K562 (cell line): ENCODE measurements around the gene TRMT44. TPM values are rescaled to one million over a fixed set of nuclear protein-coding genes. Genes with fewer than 3 reads are reported as not detected.

Experiments
- ATAC-seq: fragments of 200-7000 bp; cut with Tn5 transposase; 3 replicates; pipeline ENCODE4 v1.9.1; 2020; ENCODE audit warnings: moderate library complexity
- BruUV-seq: library from RNA; stranded (reverse); fragments of 400-500 nt; replicated peaks from 2 replicates; lab custom pipeline; 2021; lab: Mats Ljungman, UMichigan
- CTCF ChIA-PET: fragments of 300-600 bp; formaldehyde crosslinking; extraction: SDS; loops from one replicate; lab custom pipeline; 2021; ENCODE audit warnings: low intra/inter-chr PET ratio; lab: Yijun Ruan, JAX
- POLR2A ChIA-PET: fragments of 300-600, 350-650 bp; sonication (Branson Sonifier 250); formaldehyde crosslinking; extraction: SDS; loops from one replicate; lab custom pipeline; 2021; ENCODE audit warnings: antibody characterized with exemption, inconsistent platforms; lab: Yijun Ruan, JAX
- DNase-seq, 4 experiments: peaks; one replicate each; pipeline versions ENCODE4 v3.0.0 to v3.0.0-alpha.2; 2011 to 2018; ENCODE audit warnings: low spot score in 3 of 4, mixed read lengths in 3 of 4; ENCODE audit errors: extremely low read depth in 1 of 4
- FAIRE-seq: peaks from 2 replicates; lab custom pipeline; 2011; peaks lifted over from hg19 to GRCh38; lab: Jason Lieb, UNC
- H2AFZ ChIP-seq: 2 replicates; pipeline ENCODE4 v1.6.0; 2011; ENCODE audit warnings: low read depth, low read length, control low read depth, inconsistent platforms
- H3K27ac ChIP-seq: fragments of 200-600 bp; 3 replicates; pipeline ENCODE4 v1.8.0; 2011; ENCODE audit warnings: low read depth, mild to moderate bottlenecking, control low read depth, inconsistent platforms, low read length, moderate library complexity, mixed read lengths; ENCODE audit errors: extremely low read depth
- H3K27me3 ChIP-seq, 2 experiments: fragments of 300-600 bp in 1 of 2; 2 replicates in 1 of 2; 3 replicates in 1 of 2; pipeline versions ENCODE4 v1.6.0 to v1.8.0; 2011; ENCODE audit warnings: inconsistent platforms in 2 of 2, low read length in 2 of 2, mild to moderate bottlenecking in 1 of 2, mixed read lengths in 1 of 2, moderate library complexity in 1 of 2; ENCODE audit not compliant: control insufficient read depth in 2 of 2, insufficient read depth in 2 of 2
- H3K36me3 ChIP-seq: fragments of 300-600 bp; 3 replicates; pipeline ENCODE4 v1.8.0; 2011; ENCODE audit warnings: mild to moderate bottlenecking, low read length, inconsistent platforms; ENCODE audit not compliant: control insufficient read depth, insufficient read depth
- H3K4me1 ChIP-seq, 2 experiments: fragments of 200-600 bp in 1 of 2; replicated peaks in 1 of 2; 2 replicates in 1 of 2; 3 replicates in 1 of 2; pipeline versions ENCODE4 v1.5.1 to v1.8.0; 2011; ENCODE audit warnings: inconsistent platforms in 2 of 2, low read length in 2 of 2, mild to moderate bottlenecking in 1 of 2, mixed read lengths in 1 of 2, moderate library complexity in 1 of 2; ENCODE audit not compliant: control insufficient read depth in 2 of 2, insufficient read depth in 2 of 2
- H3K4me2 ChIP-seq: 2 replicates; pipeline ENCODE4 v1.6.1; 2011; ENCODE audit warnings: low read length, control low read depth, inconsistent platforms, mixed read lengths; ENCODE audit not compliant: insufficient read depth
- H3K4me3 ChIP-seq: fragments of 200-600 bp; sonication (generic), shearing (Covaris generic); 2 replicates; pipeline ENCODE4 v1.5.1; 2016; ENCODE audit warnings: control low read depth, inconsistent platforms
- H3K79me2 ChIP-seq: fragments of 200-600 bp; 3 replicates; pipeline ENCODE4 v1.8.0; 2011; ENCODE audit warnings: low read length, inconsistent platforms; ENCODE audit not compliant: control insufficient read depth, insufficient read depth
- H3K9ac ChIP-seq, 2 experiments: 2 replicates each; pipeline versions ENCODE4 v1.6.0 to v1.6.1; 2011; ENCODE audit warnings: low read depth in 2 of 2, low read length in 2 of 2, control low read depth in 1 of 2, inconsistent platforms in 1 of 2, mild to moderate bottlenecking in 1 of 2, mixed read lengths in 1 of 2; ENCODE audit not compliant: insufficient read depth in 1 of 2
- H3K9me1 ChIP-seq: one replicate; pipeline ENCODE4 v1.6.0; 2011; ENCODE audit warnings: inconsistent platforms, mild to moderate bottlenecking, low read length, moderate library complexity; ENCODE audit not compliant: control insufficient read depth, insufficient read depth
- H3K9me3 ChIP-seq: replicated peaks from 2 replicates; pipeline ENCODE4 v1.5.1; 2011; ENCODE audit warnings: low read depth, low read length, inconsistent platforms; ENCODE audit not compliant: control insufficient read depth, insufficient read depth
- H4K20me1 ChIP-seq: replicated peaks from 2 replicates; pipeline ENCODE4 v1.6.1; 2011; ENCODE audit warnings: low read length, inconsistent platforms, mixed read lengths; ENCODE audit not compliant: control insufficient read depth, insufficient read depth
- AFF4 ChIP-seq: sonication (generic); formaldehyde crosslinking; IDR thresholded peaks from 2 replicates; pipeline ENCODE4 v1.8.0; 2023; ENCODE audit warnings: mild to moderate bottlenecking, missing genetic modification reagents
- BCOR ChIP-seq: fragments of 450-650 bp; IDR thresholded peaks from 2 replicates; pipeline ENCODE4 v1.6.1; 2016
- GATAD2A ChIP-seq: fragments of 450-650 bp; IDR thresholded peaks from 2 replicates; pipeline ENCODE4 v1.6.1; 2017
- HNRNPLL ChIP-seq: fragments of 200-400 bp; formaldehyde crosslinking; IDR thresholded peaks from 2 replicates; pipeline ENCODE4 v1.6.1; 2017; ENCODE audit warnings: low read length, low read depth, mild to moderate bottlenecking; ENCODE audit not compliant: poor library complexity, severe bottlenecking
- ID3 ChIP-seq, 2 experiments: fragments of 250-450 bp in 1 of 2; fragments of 450-650 bp in 1 of 2; sonication (Bioruptor Pico) in 1 of 2; IDR thresholded peaks; 2 replicates each; pipeline versions ENCODE4 v1.6.1 to v1.8.0; 2016 to 2021; ENCODE audit warnings: mild to moderate bottlenecking in 2 of 2, moderate library complexity in 2 of 2, missing compliant biosample characterization in 1 of 2, missing genetic modification characterization in 1 of 2
- LEF1 ChIP-seq: fragments of 450-650 bp; IDR thresholded peaks from 2 replicates; pipeline ENCODE4 v1.6.1; 2016; ENCODE audit warnings: mild to moderate bottlenecking
- MECOM ChIP-seq: fragments of 250-450 bp; sonication (Bioruptor Pico); IDR thresholded peaks from 2 replicates; pipeline ENCODE4 v1.8.0; 2022; ENCODE audit warnings: inconsistent platforms
- MITF ChIP-seq: IDR thresholded peaks from 2 replicates; pipeline ENCODE4 v1.6.1; 2014; ENCODE audit warnings: antibody characterized with exemption
- MTA2 ChIP-seq: fragments of 450-650 bp; IDR thresholded peaks from 2 replicates; pipeline ENCODE4 v1.6.1; 2016; ENCODE audit warnings: low read depth
- SMARCA4 ChIP-seq: fragments of 450-650 bp; IDR thresholded peaks from 2 replicates; pipeline ENCODE4 v1.6.1; 2016
- SNRNP70 ChIP-seq: fragments of 200-400 bp; formaldehyde crosslinking; optimal IDR thresholded peaks from 2 replicates; pipeline ENCODE3; 2017; ENCODE audit warnings: low read depth, low read length
- SOX6 ChIP-seq: fragments of 450-650 bp; IDR thresholded peaks from 2 replicates; pipeline ENCODE4 v1.6.1; 2014; ENCODE audit warnings: mild to moderate bottlenecking
- SRSF3 ChIP-seq: fragments of 200-400 bp; formaldehyde crosslinking; IDR thresholded peaks from 2 replicates; pipeline ENCODE4 v1.6.1; 2016; ENCODE audit warnings: mild to moderate bottlenecking, low read length, moderate library complexity; ENCODE audit not compliant: insufficient read depth
- SRSF7 ChIP-seq: fragments of 200-400 bp; formaldehyde crosslinking; optimal IDR thresholded peaks from 2 replicates; pipeline ENCODE3; 2017; ENCODE audit warnings: mild to moderate bottlenecking, low read depth, low read length
- TCF7L2 ChIP-seq: fragments of 150-350 bp; IDR thresholded peaks from 2 replicates; pipeline ENCODE4 v1.6.1; 2016; ENCODE audit warnings: low read depth, mild to moderate bottlenecking, low read length, moderate library complexity
- ZKSCAN1 ChIP-seq: fragments of 150-350 bp; IDR thresholded peaks from 2 replicates; pipeline ENCODE4 v1.6.1; 2016; ENCODE audit warnings: low read depth, low read length
- ZNF75A ChIP-seq: fragments of 450-650 bp; formaldehyde crosslinking; IDR thresholded peaks from 2 replicates; pipeline ENCODE4 v1.4.0; 2020; ENCODE audit warnings: mild to moderate bottlenecking
- WGBS: fragments of 100-300 bp; shearing (Covaris generic); methylation state at CpG from one replicate; pipeline ENCODE4 v1.1.6; 2016; ENCODE audit warnings: low coverage, mixed read lengths; ENCODE audit not compliant: insufficient coverage; ENCODE audit errors: missing lambda C conversion rate; 5-methylcytosine and 5-hydroxymethylcytosine counted together
- in situ Hi-C: fragments of 300-500 bp; cut with MboI; formaldehyde crosslinking; loops from 4 replicates; pipeline ENCODE4 v1.15.0; 2018; ENCODE audit warnings: inconsistent platforms, mixed read lengths
- intact Hi-C: fragments of 100-400 bp; cut with micrococcal nuclease; formaldehyde crosslinking; loops from 2 replicates; pipeline ENCODE4 v1.14.2; 2022
- polyA plus RNA-seq, 8 experiments: library from polyadenylated mRNA; depleted of rRNA in 4 of 8; stranded (reverse) in 5 of 8; unstranded in 3 of 8; fragments of >200 nt; fragmentation: Nextera tagmentation in 2 of 8; fragmentation: Illumina TruSeq in 1 of 8; extraction: Ambion mirVana in 2 of 8; extraction: Trizol in 1 of 8; gene quantifications; 2 replicates each; pipeline versions ENCODE4 v1.2.1 to v1.2.3, GENCODE V29; 2011 to 2014; ENCODE audit warnings: inconsistent platforms in 1 of 8, missing spikeins in 1 of 8
- total RNA-seq, 7 experiments: library from RNA; depleted of rRNA in 6 of 7; stranded (reverse); fragments of >200 nt in 6 of 7; fragmentation: Illumina TruSeq in 2 of 7; extraction: Trizol in 2 of 7; gene quantifications; 2 replicates each; pipeline versions ENCODE4 v1.2.1 to v1.2.3, GENCODE V29; 2011 to 2021; ENCODE audit warnings: low replicate concordance in 1 of 7

Gene TRMT44
- total and polyA plus RNA-seq, 9 of the 15 experiments (the other 6 are each of a cell fraction or from before 2014, with no cell fraction given) = 1.2 to 18.6 (median 10.0) TPM

DNA sequence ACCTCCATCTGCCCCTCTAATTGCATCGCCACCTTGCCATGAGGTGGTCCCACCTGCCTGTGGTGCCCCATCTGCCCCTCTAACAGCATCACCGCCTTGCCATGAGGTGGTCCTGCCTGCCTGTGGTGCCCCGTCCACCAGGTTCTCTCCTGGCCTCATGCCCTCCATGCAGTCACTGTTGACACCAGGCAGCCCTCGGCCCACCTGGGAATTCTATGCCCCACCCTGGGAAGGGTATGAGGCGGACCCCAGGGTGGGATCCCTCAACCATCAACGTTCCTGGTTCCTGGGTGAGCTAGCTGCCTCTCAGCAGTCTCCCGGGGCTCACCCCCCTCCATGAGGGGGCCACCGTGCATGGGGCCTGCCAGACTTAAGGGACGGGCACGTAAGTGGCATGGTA is 38.9 kb upstream of the TRMT44 start:
- no peak overlapping the region for H3K4me2 ChIP-seq
- H3K4me1 ChIP-seq = peaks cover 0 to 13% of the 10 kb centered on the region in 2 experiments; a peak in 1 of 5 replicates
- CTCF ChIA-PET = interaction anchor here (2.2 to 4.9 kb wide), 2 partner anchors 134 to 160 kb away, joined by 22 to 69 read pairs; no protein-coding TSS in a partner anchor
- H3K9ac ChIP-seq = no peak overlapping the region; a peak in 1 of 4 replicates
- no peak for DNase-seq
- in situ Hi-C loops = loop anchor here (5.0 to 10.0 kb wide), 2 partner anchors 159 to 237 kb away; no protein-coding TSS in a partner anchor
- H2AFZ ChIP-seq = no peak overlapping the region
- no TSS peak for BruUV-seq
- no peaks in the 10 kb centered on the region for H3K36me3 ChIP-seq
- H3K79me2 ChIP-seq = no peaks in the 10 kb centered on the region
- POLR2A ChIA-PET = interaction anchor here (0.5 to 0.7 kb wide), 4 partner anchors 9 to 170 kb away, joined by 3 to 4 read pairs (median 3); no protein-coding TSS in a partner anchor
- no peak overlapping the region for H3K4me3 ChIP-seq
- no peak overlapping the region for H3K27ac ChIP-seq
- H3K9me3 ChIP-seq = no peaks in the 10 kb centered on the region
- TF ChIP-seq SRSF3 (no peak), TCF7L2 (no peak), LEF1 (no peak), AFF4 (CRISPR knock-in tag) (no peak), BCOR (no peak), SMARCA4 (no peak), SRSF7 (no peak), GATAD2A (no peak), HNRNPLL (no peak), MECOM (CRISPR knock-in tag) (no peak), MTA2 (no peak), SOX6 (no peak), MITF (no peak), ID3 (CRISPR knock-in tag; IDR thresholded peaks at IDR 0.05) (no peak), ID3 (tag; IDR thresholded peaks at IDR 0.05) (no peak), ZNF75A (CRISPR knock-in tag) (no peak), SNRNP70 (no peak), ZKSCAN1 (no peak)
- TF ChIP-seq, all 486 proteins: peak for 0
- intact Hi-C loops = loop anchor here (2.0 to 10.0 kb wide), 3 partner anchors 79 to 227 kb away; no protein-coding TSS in a partner anchor
- ATAC-seq (no peak), FAIRE-seq (no peak)
- Histone ChIP-seq H3K27me3 (no peaks in the 10 kb centered on the region), H4K20me1 (no peaks in the 10 kb centered on the region), H3K9me1 (no peaks in the 10 kb centered on the region)
- WGBS = 61% methylated on average over 8 of the region's 10 CpGs
